ENCODE results near the gene DDX4.

The DDX4 gene

GRCh38 chr5:55821731-55822512 is 84.1 kb downstream of the DDX4 start:
- DNase-seq (ENCODE audit: low read depth), result no peak

DNA sequence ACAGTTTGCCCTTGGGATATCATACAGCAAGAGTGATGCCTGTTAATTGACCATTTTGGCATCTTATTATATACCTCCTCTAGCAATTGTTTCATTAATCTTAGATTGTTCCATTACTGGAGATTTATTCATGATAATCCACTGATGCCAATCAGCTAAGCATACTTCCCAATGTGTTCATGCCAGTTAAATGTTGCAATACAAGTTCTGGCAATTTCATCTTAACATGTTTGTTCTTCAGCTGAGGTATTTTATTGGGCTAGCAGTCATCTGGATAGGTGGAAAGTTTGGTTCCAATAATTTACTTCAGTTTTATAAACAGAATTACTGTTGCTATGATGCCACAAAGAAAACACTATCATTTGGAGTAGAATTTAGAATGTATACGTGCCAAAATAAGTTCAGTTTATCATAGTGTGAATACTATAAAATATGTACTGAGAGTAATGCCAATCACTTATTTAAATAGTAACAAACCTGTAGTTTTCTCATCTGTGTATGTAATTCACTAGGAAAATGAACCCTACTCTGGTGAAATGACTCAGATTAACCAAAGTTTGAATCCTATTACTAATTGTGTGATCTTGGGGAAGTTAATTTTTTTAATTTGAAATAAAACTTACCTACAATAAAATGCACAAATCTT is 85.4 kb downstream of the DDX4 start:
- DNase-seq (ENCODE audit: low read depth), result no peak

GRCh38 chr5:55829956-55830355 is 92.1 kb downstream of the DDX4 start:
- DNase-seq (ENCODE audit: low read depth), result no peak

DNA sequence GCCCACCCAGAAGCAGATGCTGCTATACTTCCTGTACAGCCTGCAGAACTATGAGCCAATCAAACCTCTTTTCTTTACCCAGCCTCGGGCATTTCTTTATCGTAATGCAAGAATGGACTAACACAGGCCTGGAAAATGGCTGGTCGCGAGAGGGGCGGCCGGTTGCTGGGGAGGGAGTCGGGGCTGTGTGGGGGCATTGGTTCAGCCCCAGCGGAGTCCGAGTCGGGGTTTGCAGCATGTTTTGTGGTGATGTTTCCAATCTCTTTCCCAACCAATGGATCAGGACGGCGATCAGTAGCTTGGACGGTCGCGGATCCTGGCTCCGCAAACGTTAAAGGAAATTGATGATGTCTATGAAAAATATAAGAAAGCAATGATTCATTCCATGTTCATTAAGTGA is 94.6 kb downstream of the DDX4 start:
- DNase-seq (ENCODE audit: low read depth), result no peak

GRCh38 chr5:55836191-55836590 is 98.3 kb downstream of the DDX4 start:
- no peak for DNase-seq (ENCODE audit: low read depth)

DNA sequence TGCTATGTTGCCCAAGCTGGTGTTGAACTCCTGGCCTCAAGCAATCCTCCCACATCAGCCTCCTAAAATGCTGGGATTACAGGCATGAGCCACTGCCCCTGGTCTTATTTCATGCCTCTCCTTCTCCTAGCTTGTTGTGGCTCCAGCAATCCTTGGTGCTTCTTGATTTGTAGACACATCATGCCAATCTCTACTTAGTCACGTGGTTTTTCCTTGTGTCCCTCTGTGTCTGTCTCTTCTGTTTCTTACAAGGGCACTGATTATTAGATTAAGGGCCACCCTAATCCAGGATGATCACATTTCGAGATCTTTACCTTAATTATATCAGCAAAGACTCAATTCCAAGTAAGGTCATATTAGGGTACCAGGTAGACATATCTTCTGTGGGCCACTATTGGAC is 104.1 kb downstream of the DDX4 start:
- DNase-seq (ENCODE audit: low read depth), result no peak

- DNase-seq (ENCODE audit: low read depth), result no peak
Measured at GRCh38 chr5:55847837-55848236, 110.0 kb downstream of the DDX4 start.

- DNase-seq (ENCODE audit: low read depth), result no peak
Measured at GRCh38 chr5:55848783-55849182, 110.9 kb downstream of the DDX4 start.

- no peak for DNase-seq (ENCODE audit: low read depth)
Measured at GRCh38 chr5:55850839-55851674, 113.2 kb downstream of the DDX4 start, which contains the start of gene IL31RA. Gene IL31RA, plus strand, starts transcription at chr5:55851357. Its CDS starts 214 bp downstream, at chr5:55851571.

DNA sequence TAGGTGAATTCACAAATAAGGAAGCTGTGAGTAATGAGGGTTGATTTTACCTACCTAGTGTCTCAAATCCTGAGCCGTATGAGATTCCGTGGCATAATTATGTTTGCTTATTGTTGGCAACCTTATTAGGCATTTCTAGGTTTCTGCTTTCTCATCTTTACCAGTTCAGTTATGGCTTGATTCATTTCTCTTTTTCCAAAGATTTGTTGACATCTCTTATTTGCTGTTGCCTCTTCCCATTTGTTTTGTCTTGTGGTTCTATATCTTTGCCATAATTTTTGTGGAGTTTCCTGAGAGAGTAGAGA is 113.8 kb downstream of the DDX4 start:
- DNase-seq (ENCODE audit: low read depth), result no peak

GRCh38 chr5:55852503-55852902 is 114.6 kb downstream of the DDX4 start:
- DNase-seq (ENCODE audit: low read depth), result no peak

- DNase-seq (ENCODE audit: low read depth), result no peak
Measured at GRCh38 chr5:55853041-55853670, 115.3 kb downstream of the DDX4 start.

DNA sequence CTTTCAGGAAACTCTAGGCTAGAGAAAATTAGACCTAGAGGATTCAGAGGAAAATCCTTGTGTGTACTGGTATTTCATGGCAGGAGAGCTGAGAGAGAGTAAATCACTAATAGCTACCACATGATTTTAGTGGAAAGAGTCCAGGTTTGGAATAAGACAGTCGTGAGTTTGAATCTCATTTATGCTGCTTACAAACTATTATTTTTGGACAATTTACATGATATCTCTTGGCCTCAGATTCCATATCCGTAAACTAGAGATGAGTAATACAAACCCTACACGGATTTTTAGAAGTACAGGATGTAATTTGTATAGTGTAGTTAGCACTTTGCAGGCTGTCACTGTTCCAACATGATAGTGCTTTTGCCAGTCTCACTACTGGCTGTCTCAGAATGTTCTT is 116.0 kb downstream of the DDX4 start:
- no peak for DNase-seq (ENCODE audit: low read depth)

GRCh38 chr5:55855509-55855908 is 117.6 kb downstream of the DDX4 start:
- DNase-seq (ENCODE audit: low read depth), result no peak

DNA sequence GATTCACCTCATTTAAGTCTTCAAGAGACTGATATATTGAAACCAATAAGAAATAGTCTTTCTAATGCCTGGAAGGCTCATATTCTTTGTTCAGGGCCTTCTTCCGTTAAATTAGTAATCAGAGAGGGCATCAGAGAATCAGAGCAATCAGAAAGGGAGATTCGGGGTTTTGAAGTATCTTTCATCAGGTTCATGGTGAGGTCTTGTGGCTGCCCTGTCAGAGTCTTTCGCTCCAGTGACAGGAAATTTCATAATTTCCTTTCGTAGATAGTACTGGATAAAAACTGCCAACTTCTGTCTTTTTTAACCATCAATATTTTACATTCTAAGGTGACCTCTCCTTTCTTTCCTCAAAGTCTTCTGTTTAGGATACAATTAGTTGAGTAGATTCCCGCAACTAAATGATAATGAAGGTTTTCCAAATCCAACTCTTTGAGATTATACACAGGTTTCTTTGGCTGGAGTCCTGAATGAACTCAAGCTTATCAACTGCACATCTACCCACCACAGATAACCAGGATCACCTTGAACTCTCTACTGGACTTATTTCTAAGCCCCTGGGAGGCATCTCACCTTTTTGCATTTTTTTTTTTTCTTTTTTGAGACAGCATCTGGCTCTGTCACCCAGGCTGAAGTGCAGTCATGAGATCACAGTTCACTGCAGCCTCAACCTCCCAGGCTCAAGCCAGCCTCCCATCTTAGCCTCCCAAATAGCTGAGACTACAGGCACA is 118.8 kb downstream of the DDX4 start:
- no peak for DNase-seq (ENCODE audit: low read depth)

GRCh38 chr5:55857247-55857640 is 119.4 kb downstream of the DDX4 start:
- no peak for DNase-seq (ENCODE audit: low read depth)

DNA sequence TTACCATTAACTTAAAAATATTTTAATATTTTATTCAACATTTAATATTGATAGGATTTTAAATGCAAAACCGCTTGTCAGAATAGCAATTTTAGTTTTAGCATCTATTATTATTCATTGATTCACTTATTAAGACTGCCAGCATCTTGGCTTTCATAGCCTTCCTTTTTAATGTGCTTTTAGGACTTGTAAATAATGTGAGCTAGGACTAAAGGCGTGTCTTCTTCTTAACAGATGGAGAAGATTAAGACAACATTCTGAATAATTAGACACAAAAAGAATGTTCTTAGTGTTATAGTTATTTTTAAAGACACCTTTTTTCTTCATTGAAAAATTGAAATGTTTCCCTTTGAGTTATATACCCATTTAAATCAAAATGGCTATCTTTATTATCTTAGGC is 120.2 kb downstream of the DDX4 start:
- DNase-seq (ENCODE audit: low read depth), result no peak

DNA sequence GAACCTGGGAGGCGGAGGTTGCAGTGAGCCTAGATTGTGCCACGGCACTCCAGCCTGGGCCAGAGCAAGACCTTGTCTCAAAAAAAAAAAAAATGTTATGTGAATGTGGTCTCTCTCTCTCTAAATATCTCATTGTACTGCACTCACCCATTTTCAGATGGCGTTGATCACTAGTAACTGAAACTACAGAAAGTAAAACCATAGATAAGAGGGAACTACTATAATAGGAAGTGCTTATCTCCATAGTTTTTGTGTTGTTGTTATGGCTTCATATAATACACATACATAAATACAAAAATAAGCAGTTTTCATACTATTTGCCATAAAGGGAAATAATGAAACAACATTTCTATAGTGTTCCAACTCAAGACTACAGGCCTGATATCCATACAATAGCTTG is 122.4 kb downstream of the DDX4 start:
- no peak for DNase-seq (ENCODE audit: low read depth)

GRCh38 chr5:55860709-55861108 is 122.8 kb downstream of the DDX4 start:
- no peak for DNase-seq (ENCODE audit: low read depth)

DNA sequence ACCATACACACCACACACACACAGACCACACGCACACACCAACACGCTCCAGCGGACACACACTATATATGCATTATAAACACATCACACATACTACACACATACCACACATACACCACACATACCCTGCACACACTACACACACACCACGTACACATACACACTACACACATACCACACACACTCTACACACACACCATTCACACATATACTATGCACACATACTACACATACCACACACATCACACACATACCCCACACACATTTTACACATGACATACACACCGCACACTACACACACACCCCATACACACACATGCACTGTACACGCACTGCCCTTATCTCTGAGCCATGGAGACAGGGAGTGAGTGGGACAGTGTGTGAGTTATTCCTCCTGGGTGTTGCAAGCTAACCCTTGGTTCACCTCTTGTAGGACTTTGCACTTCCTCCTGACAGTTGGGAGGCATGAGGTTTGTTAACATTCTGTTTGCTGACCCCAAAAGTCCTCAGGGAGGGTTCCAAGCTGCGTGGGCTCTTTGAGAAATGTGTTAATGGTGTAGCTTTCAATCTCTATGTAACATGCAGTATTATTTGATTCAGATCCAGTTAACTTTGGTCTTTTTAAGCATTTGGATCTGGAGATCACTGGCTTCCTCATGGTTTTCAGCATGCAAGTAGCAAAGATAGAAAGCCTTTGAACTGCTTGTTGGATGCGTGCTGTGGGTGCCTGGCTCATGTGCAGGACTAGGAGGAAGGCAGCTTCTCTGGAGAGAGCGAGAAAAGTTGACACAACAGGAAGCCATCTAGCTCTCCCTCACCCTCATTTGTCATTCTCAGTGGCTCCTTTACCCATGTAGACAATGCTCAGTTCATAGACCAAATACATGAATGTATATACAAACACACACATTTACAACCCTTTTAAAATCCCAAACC is 127.0 kb downstream of the DDX4 start:
- DNase-seq (ENCODE audit: low read depth), result no peak

- no peak for DNase-seq (ENCODE audit: low read depth)
Measured at GRCh38 chr5:55865831-55866230, 128.0 kb downstream of the DDX4 start.

All from stimulated activated CD8-positive, alpha-beta memory T cell treated with anti-CD3 and anti-CD28 coated beads, Interleukin-12 subunit alpha, Interleukin-12 subunit beta, amount 100 ng/mL, for 1 hour (primary cell).